Measurements from ENCODE around the gene OR4D2. TPM values are rescaled to one million over a fixed set of nuclear protein-coding genes. Genes with fewer than 3 reads are reported as not detected.
"Not testable (repeated sequence)": the region's sequence is repeated elsewhere in the genome, so short reads cannot be mapped to it uniquely, and the experiment has no call there.

The OR4D2 gene
- total RNA-seq, 4 donors from 2014 or later, result not detected

GRCh38 chr17:58136669-58137279 is 30.0 kb upstream of the OR4D2 start:
- DNase-seq (ENCODE audit: low spot score in 2 of 2), result no peak
- no peak overlapping the region for H3K4me3 ChIP-seq (ENCODE audit: low read depth, poor library complexity, severe bottlenecking)
- TF ChIP-seq CTCF (IDR thresholded peaks at IDR 0.05) (no peak), POLR2A (IDR thresholded peaks at IDR 0.05) (no peak)
- 41 to 48% methylated on average over 8 of the region's 8 CpGs for WGBS, 2 donors
- intact Hi-C loops (cut with DNase I; ENCODE audit: low total_unique reads), result no loop called here

GRCh38 chr17:58141505-58141904 is 25.3 kb upstream of the OR4D2 start:
- intact Hi-C loops (cut with DNase I; ENCODE audit: low total_unique reads), result no loop called here
- TF ChIP-seq POLR2A (IDR thresholded peaks at IDR 0.05) (no peak), CTCF (IDR thresholded peaks at IDR 0.05) (no peak)
- no peak for DNase-seq (ENCODE audit: low spot score in 2 of 2)
- WGBS, 2 donors, result 74 to 80% methylated on average over 5 of the region's 5 CpGs
- H3K4me3 ChIP-seq (ENCODE audit: low read depth, poor library complexity, severe bottlenecking), result no peak overlapping the region

- DNase-seq (ENCODE audit: low spot score in 2 of 2); intact Hi-C loops (cut with DNase I; ENCODE audit: low total_unique reads); H3K4me3 ChIP-seq (ENCODE audit: low read depth, poor library complexity, severe bottlenecking): not testable (repeated sequence)
- WGBS, 2 donors, result 91 to 94% methylated on average over 4 of the region's 4 CpGs
Measured at GRCh38 chr17:58143335-58143734, 23.4 kb upstream of the OR4D2 start.

- no peak overlapping the region for H3K4me3 ChIP-seq (ENCODE audit: low read depth, poor library complexity, severe bottlenecking)
- intact Hi-C loops (cut with DNase I; ENCODE audit: low total_unique reads), result no loop called here
- TF ChIP-seq CTCF (IDR thresholded peaks at IDR 0.05), result no peak
- TF ChIP-seq POLR2A (IDR thresholded peaks at IDR 0.05), result no peak
- no peak for DNase-seq (ENCODE audit: low spot score in 2 of 2)
- WGBS, 2 donors, result 82 to 87% methylated on average over 1 of the region's 1 CpG
Measured at GRCh38 chr17:58144801-58145200, 22.0 kb upstream of the OR4D2 start.

- TF ChIP-seq POLR2A (IDR thresholded peaks at IDR 0.05), result no peak
- no peak for TF ChIP-seq CTCF (IDR thresholded peaks at IDR 0.05)
- no peak within 1 kb of the TSS for H3K4me3 ChIP-seq (ENCODE audit: low read depth, poor library complexity, severe bottlenecking)
- intact Hi-C loops (cut with DNase I; ENCODE audit: low total_unique reads), result no loop called here
- DNase-seq (ENCODE audit: low spot score in 2 of 2), result no peak
- WGBS, 2 donors, result 42 to 55% methylated on average over 1 of the region's 1 CpG
Measured at GRCh38 chr17:58147930-58148434, 18.8 kb upstream of the OR4D2 start, which contains the start of gene OR4D1. TSS of gene OR4D1 (plus strand) at chr17:58148384. CDS start at chr17:58155154, 6,770 bp downstream.

- DNase-seq (ENCODE audit: low spot score in 2 of 2), result no peak
- TF ChIP-seq CTCF (IDR thresholded peaks at IDR 0.05), result no peak
- no peak for TF ChIP-seq POLR2A (IDR thresholded peaks at IDR 0.05)
- WGBS, 2 donors, result 78 to 84% methylated on average over 3 of the region's 3 CpGs
- H3K4me3 ChIP-seq (ENCODE audit: low read depth, poor library complexity, severe bottlenecking), result no peak overlapping the region
- intact Hi-C loops (cut with DNase I; ENCODE audit: low total_unique reads), result no loop called here
Measured at GRCh38 chr17:58148609-58149008, 18.2 kb upstream of the OR4D2 start.
